Smooth muscle cell (in vitro differentiated cells): ENCODE data around the gene SSTR4. TPM values are rescaled to one million over a fixed set of nuclear protein-coding genes. Genes with fewer than 3 reads are reported as not detected.

ENCODE experiments used
- DNase-seq: peaks from one replicate; lab custom pipeline; 2025; ENCODE audit not compliant: unreplicated experiment; lab: John Stamatoyannopoulos, UW
- H2AFZ ChIP-seq: fragments of 200-600 bp; sonication (generic); 2 replicates; pipeline ENCODE4 v1.6.0; 2016; ENCODE audit warnings: antibody characterized with exemption, low read depth, mild to moderate bottlenecking
- H3F3A ChIP-seq: fragments of 200-600 bp; sonication (generic); 2 replicates; pipeline ENCODE4 v1.6.0; 2017; ENCODE audit warnings: antibody characterized with exemption, low read depth
- H3K27ac ChIP-seq: fragments of 200-600 bp; sonication (generic); 2 replicates; pipeline ENCODE4 v1.5.1; 2016; ENCODE audit warnings: low read depth, mild to moderate bottlenecking
- H3K27me3 ChIP-seq: fragments of 200-600 bp; sonication (generic); 2 replicates; pipeline ENCODE4 v1.6.1; 2016; ENCODE audit warnings: low read depth, mild to moderate bottlenecking
- H3K36me3 ChIP-seq: fragments of 200-600 bp; sonication (generic); 2 replicates; pipeline ENCODE4 v1.5.1; 2016; ENCODE audit warnings: low read depth
- H3K4me1 ChIP-seq: fragments of 200-600 bp; sonication (generic); 2 replicates; pipeline ENCODE4 v1.5.1; 2016; ENCODE audit warnings: low read depth
- H3K4me2 ChIP-seq: fragments of 200-600 bp; sonication (generic); 2 replicates; pipeline ENCODE4 v1.6.0; 2016; ENCODE audit warnings: mild to moderate bottlenecking
- H3K4me3 ChIP-seq: fragments of 200-600 bp; sonication (generic); 2 replicates; pipeline ENCODE4 v1.5.1; 2016; ENCODE audit warnings: mild to moderate bottlenecking
- H3K79me2 ChIP-seq: fragments of 200-600 bp; sonication (generic); 2 replicates; pipeline ENCODE4 v1.6.0; 2016; ENCODE audit warnings: low read depth, mild to moderate bottlenecking
- H3K9ac ChIP-seq: fragments of 200-600 bp; sonication (generic); 2 replicates; pipeline ENCODE4 v1.6.0; 2016; ENCODE audit warnings: low read depth
- H3K9me3 ChIP-seq: fragments of 200-600 bp; sonication (generic); replicated peaks from 2 replicates; pipeline ENCODE4 v1.5.1; 2016; ENCODE audit warnings: low read depth
- H4K20me1 ChIP-seq: fragments of 200-600 bp; sonication (generic); 2 replicates; pipeline ENCODE4 v1.6.0; 2016; ENCODE audit warnings: low read depth
- WGBS: methylation state at CpG from one replicate; pipeline ENCODE4 v1.1.7; 2016; ENCODE audit warnings: low lambda C conversion rate; 5-methylcytosine and 5-hydroxymethylcytosine counted together
- polyA plus RNA-seq: library from polyadenylated mRNA; unstranded; fragments of >200 nt; fragmentation: Nextera tagmentation; extraction: Ambion mirVana; gene quantifications from 2 replicates; pipeline ENCODE4 v1.2.1, GENCODE V29; 2016
- total RNA-seq: library from RNA; depleted of rRNA; stranded (reverse); fragments of >200 nt; gene quantifications from 2 replicates; pipeline ENCODE4 v1.2.3, GENCODE V29; 2014
- TF ChIP-seq, protein P1 (sequence below): fragments of 200-600 bp; sonication (generic); IDR thresholded peaks from 2 replicates; pipeline ENCODE4 v1.5.1; 2017; ENCODE audit warnings: borderline replicate concordance, mild to moderate bottlenecking, antibody characterized with exemption; ENCODE audit not compliant: insufficient read depth, poor library complexity, severe bottlenecking

The SSTR4 gene
- total and polyA plus RNA-seq, 2 experiments from 2014 or later: not detected

DNA sequence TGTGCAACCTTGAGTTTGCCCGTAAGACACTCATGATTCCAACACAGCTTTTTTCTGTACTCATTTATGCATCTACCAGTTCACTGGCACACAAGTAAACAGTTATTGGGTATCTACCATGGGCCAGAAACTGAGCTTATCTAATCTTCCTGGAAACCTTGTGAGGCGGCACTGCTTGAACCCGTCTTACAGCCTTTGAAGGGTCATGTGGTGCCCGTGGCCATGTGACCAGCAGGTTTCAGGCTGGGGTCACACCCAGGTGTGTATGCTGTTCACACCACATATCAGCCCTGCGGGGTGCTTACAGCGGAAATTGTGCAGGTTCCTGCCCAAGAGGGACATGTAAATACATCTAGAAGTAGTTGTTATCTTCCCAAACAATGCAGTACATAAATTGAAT is 8.3 kb downstream of the SSTR4 start:
- TF ChIP-seq, protein P1, sequence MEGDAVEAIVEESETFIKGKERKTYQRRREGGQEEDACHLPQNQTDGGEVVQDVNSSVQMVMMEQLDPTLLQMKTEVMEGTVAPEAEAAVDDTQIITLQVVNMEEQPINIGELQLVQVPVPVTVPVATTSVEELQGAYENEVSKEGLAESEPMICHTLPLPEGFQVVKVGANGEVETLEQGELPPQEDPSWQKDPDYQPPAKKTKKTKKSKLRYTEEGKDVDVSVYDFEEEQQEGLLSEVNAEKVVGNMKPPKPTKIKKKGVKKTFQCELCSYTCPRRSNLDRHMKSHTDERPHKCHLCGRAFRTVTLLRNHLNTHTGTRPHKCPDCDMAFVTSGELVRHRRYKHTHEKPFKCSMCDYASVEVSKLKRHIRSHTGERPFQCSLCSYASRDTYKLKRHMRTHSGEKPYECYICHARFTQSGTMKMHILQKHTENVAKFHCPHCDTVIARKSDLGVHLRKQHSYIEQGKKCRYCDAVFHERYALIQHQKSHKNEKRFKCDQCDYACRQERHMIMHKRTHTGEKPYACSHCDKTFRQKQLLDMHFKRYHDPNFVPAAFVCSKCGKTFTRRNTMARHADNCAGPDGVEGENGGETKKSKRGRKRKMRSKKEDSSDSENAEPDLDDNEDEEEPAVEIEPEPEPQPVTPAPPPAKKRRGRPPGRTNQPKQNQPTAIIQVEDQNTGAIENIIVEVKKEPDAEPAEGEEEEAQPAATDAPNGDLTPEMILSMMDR: no peak
- H3K4me3 ChIP-seq: no peak overlapping the region
- H3K27me3 ChIP-seq: peaks cover 44% of the 10 kb centered on the region
- H2AFZ ChIP-seq: no peak overlapping the region
- H3K36me3 ChIP-seq: no peaks in the 10 kb centered on the region
- H3K9me3 ChIP-seq: no peaks in the 10 kb centered on the region
- no peaks in the 10 kb centered on the region for H4K20me1 ChIP-seq
- WGBS: 92% methylated on average over 6 of the region's 6 CpGs
- H3K4me2 ChIP-seq: no peak overlapping the region
- DNase-seq: no peak
- no peak overlapping the region for H3K27ac ChIP-seq
- H3F3A ChIP-seq: no peaks in the 10 kb centered on the region
- H3K9ac ChIP-seq: no peak overlapping the region
- H3K79me2 ChIP-seq: no peaks in the 10 kb centered on the region
- peaks cover 3% of the 10 kb centered on the region for H3K4me1 ChIP-seq

- peak overlapping the region; percentile 36 for H3K27ac ChIP-seq
- H3K36me3 ChIP-seq: no peaks in the 10 kb centered on the region
- no peaks in the 10 kb centered on the region for H3F3A ChIP-seq
- H3K4me3 ChIP-seq: peak overlapping the region; percentile 55
- no peaks in the 10 kb centered on the region for H3K79me2 ChIP-seq
- peak overlapping the region; percentile 88 for H3K4me2 ChIP-seq
- H2AFZ ChIP-seq: no peak overlapping the region
- peaks cover 31% of the 10 kb centered on the region for H3K27me3 ChIP-seq
- DNase-seq: no peak
- H3K9me3 ChIP-seq: no peaks in the 10 kb centered on the region
- no peak overlapping the region for H3K9ac ChIP-seq
- H3K4me1 ChIP-seq: peaks cover 15% of the 10 kb centered on the region
- TF ChIP-seq, protein P1: no peak
- no peaks in the 10 kb centered on the region for H4K20me1 ChIP-seq
These were observed 11.3 kb downstream of the SSTR4 start for GRCh38 chr20:23046431-23046830.

- no peak overlapping the region for H2AFZ ChIP-seq
- H3K79me2 ChIP-seq: no peaks in the 10 kb centered on the region
- no peaks in the 10 kb centered on the region for H3K9me3 ChIP-seq
- peak overlapping the region; percentile 88 for H3K4me2 ChIP-seq
- peaks cover 31% of the 10 kb centered on the region for H3K27me3 ChIP-seq
- whole genome bisulfite sequencing: 70% methylated on average over 13 of the region's 13 CpGs
- TF ChIP-seq, protein P1: no peak
- DNase-seq: no peak
- peak overlapping the region; percentile 36 for H3K27ac ChIP-seq
- H3K9ac ChIP-seq: no peak overlapping the region
- no peaks in the 10 kb centered on the region for H4K20me1 ChIP-seq
- peaks cover 17% of the 10 kb centered on the region for H3K4me1 ChIP-seq
- peak overlapping the region; percentile 55 for H3K4me3 ChIP-seq
- no peaks in the 10 kb centered on the region for H3K36me3 ChIP-seq
- H3F3A ChIP-seq: no peaks in the 10 kb centered on the region
These were observed 12.1 kb downstream of the SSTR4 start for GRCh38 chr20:23047001-23047737.

DNA sequence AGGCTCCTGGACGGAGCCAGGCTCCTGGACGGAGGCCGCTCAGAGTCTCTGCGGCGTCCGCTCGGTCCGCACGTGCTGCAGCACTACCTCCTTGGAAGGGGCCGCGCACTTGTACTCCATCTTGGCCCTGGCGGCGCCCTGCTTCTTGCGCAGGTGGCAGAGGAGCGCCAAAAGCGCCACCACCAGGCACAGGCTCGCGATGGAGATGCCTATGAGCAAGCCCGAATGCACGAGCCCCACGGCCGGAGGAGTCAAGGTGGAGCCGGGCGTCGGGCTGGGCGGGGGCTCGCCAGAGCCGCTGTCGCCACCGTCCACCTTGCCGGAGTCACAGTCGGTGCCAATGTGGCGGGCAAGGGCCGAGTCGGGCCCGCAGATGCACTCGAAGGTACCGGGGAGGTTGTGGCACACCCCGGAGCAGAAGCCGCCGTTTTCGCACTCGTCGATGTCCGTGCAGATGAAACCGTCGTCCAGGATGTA is 12.7 kb downstream of the SSTR4 start:
- H3K27me3 ChIP-seq: peaks cover 32% of the 10 kb centered on the region
- no peaks in the 10 kb centered on the region for H3K79me2 ChIP-seq
- peak overlapping the region; percentile 55 for H3K4me3 ChIP-seq
- H3F3A ChIP-seq: no peaks in the 10 kb centered on the region
- TF ChIP-seq, protein P1: no peak
- peak overlapping the region; percentile 88 for H3K4me2 ChIP-seq
- DNase-seq: no peak
- H4K20me1 ChIP-seq: no peaks in the 10 kb centered on the region
- no peak overlapping the region for H3K27ac ChIP-seq
- no peak overlapping the region for H2AFZ ChIP-seq
- WGBS: 27% methylated on average over 47 of the region's 47 CpGs
- H3K36me3 ChIP-seq: no peaks in the 10 kb centered on the region
- H3K9me3 ChIP-seq: no peaks in the 10 kb centered on the region
- peaks cover 17% of the 10 kb centered on the region for H3K4me1 ChIP-seq
- no peak overlapping the region for H3K9ac ChIP-seq
